Measurements from ENCODE around the gene ATRNL1. TPM values are rescaled to one million over a fixed set of nuclear protein-coding genes. Genes with fewer than 3 reads are reported as not detected.

The ATRNL1 gene
- total RNA-seq, 2 donors from 2014 or later, result 4.1 to 4.5 TPM

DNA sequence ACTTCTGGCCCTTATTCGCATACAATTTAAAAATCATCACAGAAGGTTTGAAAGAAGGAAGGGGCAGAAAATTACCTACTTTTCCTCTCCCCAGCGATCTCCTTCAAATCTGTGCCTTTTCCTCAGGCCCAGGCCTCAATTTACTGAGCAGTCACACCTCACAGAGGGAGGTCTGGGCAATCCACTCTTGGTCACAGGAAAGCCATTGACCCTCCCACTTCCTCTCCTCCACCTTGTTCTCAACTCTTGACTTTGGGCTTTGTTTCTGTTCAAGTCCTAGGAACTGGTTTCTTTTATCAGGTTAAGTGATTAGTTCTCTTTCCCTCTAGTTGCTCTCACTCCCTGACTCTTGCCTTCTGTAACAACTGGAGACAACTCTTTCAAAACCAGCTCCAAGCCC is 37.0 kb upstream of the ATRNL1 start:
- Histone ChIP-seq H3K36me3 (no peaks in the 10 kb centered on the region), H3K4me3 (no peak overlapping the region), H3K4me1 (no peaks in the 10 kb centered on the region), H3K9me3 (no peaks in the 10 kb centered on the region), H3K27ac (no peak overlapping the region), H3K27me3 (no peaks in the 10 kb centered on the region)
- DNase-seq (ENCODE audit: low spot score), result no peak
- TF ChIP-seq, protein P1, sequence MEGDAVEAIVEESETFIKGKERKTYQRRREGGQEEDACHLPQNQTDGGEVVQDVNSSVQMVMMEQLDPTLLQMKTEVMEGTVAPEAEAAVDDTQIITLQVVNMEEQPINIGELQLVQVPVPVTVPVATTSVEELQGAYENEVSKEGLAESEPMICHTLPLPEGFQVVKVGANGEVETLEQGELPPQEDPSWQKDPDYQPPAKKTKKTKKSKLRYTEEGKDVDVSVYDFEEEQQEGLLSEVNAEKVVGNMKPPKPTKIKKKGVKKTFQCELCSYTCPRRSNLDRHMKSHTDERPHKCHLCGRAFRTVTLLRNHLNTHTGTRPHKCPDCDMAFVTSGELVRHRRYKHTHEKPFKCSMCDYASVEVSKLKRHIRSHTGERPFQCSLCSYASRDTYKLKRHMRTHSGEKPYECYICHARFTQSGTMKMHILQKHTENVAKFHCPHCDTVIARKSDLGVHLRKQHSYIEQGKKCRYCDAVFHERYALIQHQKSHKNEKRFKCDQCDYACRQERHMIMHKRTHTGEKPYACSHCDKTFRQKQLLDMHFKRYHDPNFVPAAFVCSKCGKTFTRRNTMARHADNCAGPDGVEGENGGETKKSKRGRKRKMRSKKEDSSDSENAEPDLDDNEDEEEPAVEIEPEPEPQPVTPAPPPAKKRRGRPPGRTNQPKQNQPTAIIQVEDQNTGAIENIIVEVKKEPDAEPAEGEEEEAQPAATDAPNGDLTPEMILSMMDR (IDR thresholded peaks at IDR 0.05), result no peak

DNA sequence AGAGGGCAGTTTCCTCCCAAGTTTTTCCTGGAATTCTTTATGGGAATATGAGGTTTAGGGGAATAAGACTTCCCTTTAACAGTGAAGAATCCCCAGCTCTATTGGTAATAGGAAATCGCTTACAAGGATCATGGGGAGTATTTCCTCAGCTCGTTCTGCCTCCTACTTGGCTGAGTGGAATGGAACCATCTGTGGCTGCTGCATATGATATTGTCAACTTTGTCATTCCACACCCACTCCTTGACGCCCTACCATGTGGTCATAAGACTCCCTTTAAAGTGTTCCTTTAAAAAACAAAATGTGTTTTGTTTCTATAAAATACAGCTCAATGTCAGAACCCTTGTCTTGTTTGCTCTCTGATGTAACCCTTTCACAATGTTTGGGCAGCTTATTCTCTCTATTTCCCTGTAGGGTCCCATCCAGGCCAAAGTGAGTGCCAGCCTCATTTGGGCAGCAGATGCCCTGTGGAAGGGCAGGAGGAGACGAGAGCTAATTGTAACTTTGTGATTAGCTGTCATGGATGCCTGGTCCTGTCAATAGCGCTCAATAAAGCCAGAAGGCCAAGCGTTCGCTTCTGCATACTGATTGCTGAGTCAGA is 33.8 kb upstream of the ATRNL1 start:
- no peaks in the 10 kb centered on the region for H3K27me3 ChIP-seq
- H3K4me3 ChIP-seq, result no peak overlapping the region
- no peaks in the 10 kb centered on the region for H3K4me1 ChIP-seq
- TF ChIP-seq, protein P1 (IDR thresholded peaks at IDR 0.05), result no peak
- no peaks in the 10 kb centered on the region for H3K9me3 ChIP-seq
- H3K36me3 ChIP-seq, result no peaks in the 10 kb centered on the region
- no peak for DNase-seq (ENCODE audit: low spot score)
- no peak overlapping the region for H3K27ac ChIP-seq

DNA sequence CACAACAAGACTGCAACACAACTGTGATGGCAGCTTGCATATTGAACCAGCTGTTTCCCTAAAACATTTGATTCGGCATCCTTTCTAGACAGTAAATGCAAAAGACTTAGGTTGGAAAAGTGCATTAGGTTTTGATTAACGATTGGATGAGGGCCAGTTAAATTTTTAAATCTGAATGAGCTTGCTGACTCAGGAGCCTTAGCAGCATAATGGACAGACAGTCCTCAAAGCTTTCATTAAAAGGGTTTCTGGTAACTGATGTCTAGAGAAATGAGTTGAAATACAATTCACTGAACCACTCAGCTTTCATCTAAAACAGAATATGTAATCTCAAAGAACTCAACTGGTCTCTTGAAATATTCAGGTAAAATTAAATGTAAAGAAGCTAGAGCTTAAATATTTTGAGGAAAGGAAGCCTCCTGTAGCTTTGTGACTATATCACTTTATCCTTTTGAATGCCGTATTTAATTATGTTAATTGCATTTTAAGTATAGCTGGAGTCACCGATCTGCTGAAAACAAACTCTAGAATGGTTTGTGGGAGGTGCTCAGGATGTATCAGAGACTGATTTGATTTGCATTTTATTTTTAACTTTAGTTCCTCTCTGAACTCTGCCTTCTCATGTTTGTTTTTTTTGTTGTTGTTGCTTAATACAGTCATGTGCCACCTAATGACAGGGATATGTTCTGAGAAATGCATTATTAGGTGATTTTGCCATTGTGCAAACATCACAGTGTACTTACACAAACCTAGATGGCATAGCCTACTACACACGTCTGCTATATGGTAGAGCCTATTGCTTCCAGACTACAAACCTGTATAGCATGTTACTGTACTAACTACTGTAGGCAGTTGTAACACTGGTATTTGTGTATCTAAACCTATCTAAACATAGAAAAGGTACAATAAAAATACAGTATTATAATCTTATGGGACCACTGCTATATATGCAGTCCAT is 29.2 kb upstream of the ATRNL1 start:
- no peak for DNase-seq (ENCODE audit: low spot score)
- Histone ChIP-seq H3K27me3 (no peaks in the 10 kb centered on the region), H3K4me1 (no peaks in the 10 kb centered on the region), H3K27ac (no peak overlapping the region), H3K36me3 (no peaks in the 10 kb centered on the region), H3K9me3 (no peaks in the 10 kb centered on the region), H3K4me3 (no peak overlapping the region)
- TF ChIP-seq, protein P1 (IDR thresholded peaks at IDR 0.05), result no peak

DNA sequence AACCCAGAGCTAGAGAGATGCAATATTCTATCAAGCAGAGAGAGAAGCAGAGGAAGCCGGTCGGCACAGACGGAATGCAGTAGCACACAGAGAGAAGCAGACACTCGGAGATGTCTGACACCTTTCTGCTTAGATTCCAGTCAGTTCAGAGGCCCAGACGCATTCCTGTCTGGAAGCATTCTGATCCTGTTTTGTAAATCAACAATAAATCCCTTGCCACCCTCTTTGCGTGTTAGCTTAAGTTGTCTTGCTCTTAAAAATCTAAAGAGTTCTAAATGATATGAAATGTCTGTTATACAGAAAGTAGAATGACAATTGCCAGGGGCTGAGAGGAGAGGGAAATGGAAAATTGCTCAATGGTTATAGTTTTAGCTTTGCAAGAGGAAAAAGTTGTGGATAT is 27.4 kb upstream of the ATRNL1 start:
- TF ChIP-seq, protein P1 (IDR thresholded peaks at IDR 0.05), result no peak
- H3K27ac ChIP-seq, result no peak overlapping the region
- H3K9me3 ChIP-seq, result no peaks in the 10 kb centered on the region
- no peak overlapping the region for H3K4me3 ChIP-seq
- H3K36me3 ChIP-seq, result no peaks in the 10 kb centered on the region
- H3K4me1 ChIP-seq, result no peaks in the 10 kb centered on the region
- H3K27me3 ChIP-seq, result no peaks in the 10 kb centered on the region
- no peak for DNase-seq (ENCODE audit: low spot score)

DNA sequence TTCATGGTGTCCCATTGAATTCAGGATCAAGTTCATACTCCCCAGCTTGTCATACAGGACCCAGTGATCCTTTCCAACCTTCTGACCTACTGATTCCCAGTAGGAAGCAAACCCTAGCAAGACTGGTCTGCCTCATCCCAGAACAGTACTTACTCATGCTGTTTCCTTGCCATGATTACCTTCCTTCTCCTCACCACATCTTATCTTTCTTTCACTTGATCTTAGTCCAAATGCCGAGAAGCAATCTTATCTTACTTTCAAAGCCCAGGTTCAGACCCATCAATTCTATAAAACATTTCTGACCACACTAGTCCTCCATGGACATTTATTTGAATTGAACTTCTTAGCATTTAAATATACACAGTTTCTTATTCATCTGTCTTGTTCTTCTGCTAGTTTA is 26.6 kb upstream of the ATRNL1 start:
- TF ChIP-seq, protein P1 (IDR thresholded peaks at IDR 0.05), result no peak
- no peaks in the 10 kb centered on the region for H3K9me3 ChIP-seq
- no peak overlapping the region for H3K4me3 ChIP-seq
- no peaks in the 10 kb centered on the region for H3K27me3 ChIP-seq
- no peak overlapping the region for H3K27ac ChIP-seq
- no peaks in the 10 kb centered on the region for H3K4me1 ChIP-seq
- no peaks in the 10 kb centered on the region for H3K36me3 ChIP-seq
- DNase-seq (ENCODE audit: low spot score), result no peak

Data from right atrium auricular region (tissue), 2 donors.